ENCODE results near the gene RPL39L.
"Not testable (repeated sequence)": the region's sequence is repeated elsewhere in the genome, so short reads cannot be mapped to it uniquely, and the experiment has no call there.

Gene RPL39L

GRCh38 chr3:187165144-187165543 lies 25.8 kb upstream of the RPL39L start:
- H3K27ac Mint-ChIP-seq: no peak overlapping the region
- ATAC-seq (ENCODE audit: low read depth): peak; percentile 50
- H3K4me3 Mint-ChIP-seq: no peak overlapping the region
- no peaks in the 10 kb centered on the region for H3K36me3 Mint-ChIP-seq
- H3K27me3 Mint-ChIP-seq: peaks cover 1% of the 10 kb centered on the region
- H3K9me3 Mint-ChIP-seq: no peaks in the 10 kb centered on the region
- DNase-seq (ENCODE audit: low spot score in 2 of 2): peak; percentile 42 to 67
- H3K4me1 Mint-ChIP-seq: no peaks in the 10 kb centered on the region

DNA sequence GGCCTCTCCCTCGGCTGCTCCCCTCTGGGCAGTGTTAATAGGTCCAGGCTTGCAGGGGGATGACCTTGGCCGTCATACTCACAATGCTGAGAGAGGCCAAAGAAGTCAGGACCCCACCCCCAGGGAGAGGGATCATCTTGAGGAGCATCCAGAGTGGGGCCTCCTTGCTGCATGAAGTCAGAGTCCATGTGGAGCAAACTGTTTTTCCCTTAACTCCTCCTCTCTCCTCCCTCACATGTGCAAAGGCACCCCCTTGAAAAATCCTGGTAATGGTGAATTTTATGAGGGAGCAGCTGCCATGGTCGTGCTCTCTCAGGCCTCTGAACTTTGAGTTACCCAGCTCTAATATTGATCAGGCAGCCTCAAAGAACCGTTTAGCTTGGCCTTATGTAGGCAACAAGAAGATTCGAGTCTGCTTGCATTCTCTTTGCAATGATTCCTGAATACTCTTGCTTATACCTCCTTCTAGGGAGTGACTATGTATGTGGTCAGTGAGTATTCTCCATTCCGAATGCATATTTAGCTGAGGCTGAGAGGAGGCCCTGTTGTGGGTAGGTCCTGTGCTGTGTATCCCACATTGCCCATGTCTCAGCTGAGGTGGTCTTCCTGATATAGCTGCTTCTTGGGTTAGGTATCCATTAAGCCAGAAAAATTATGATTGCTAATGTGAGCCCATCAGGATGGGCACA lies 23.1 kb upstream of the RPL39L start:
- H3K4me3 Mint-ChIP-seq: no peak overlapping the region
- H3K36me3 Mint-ChIP-seq: no peaks in the 10 kb centered on the region
- H3K9me3 Mint-ChIP-seq: no peaks in the 10 kb centered on the region
- ATAC-seq (ENCODE audit: low read depth) (no peak), DNase-seq (ENCODE audit: low spot score in 2 of 2) (no peak)
- no peak overlapping the region for H3K27ac Mint-ChIP-seq
- peaks cover 1% of the 10 kb centered on the region for H3K27me3 Mint-ChIP-seq
- H3K4me1 Mint-ChIP-seq: peaks cover 4% of the 10 kb centered on the region

DNA sequence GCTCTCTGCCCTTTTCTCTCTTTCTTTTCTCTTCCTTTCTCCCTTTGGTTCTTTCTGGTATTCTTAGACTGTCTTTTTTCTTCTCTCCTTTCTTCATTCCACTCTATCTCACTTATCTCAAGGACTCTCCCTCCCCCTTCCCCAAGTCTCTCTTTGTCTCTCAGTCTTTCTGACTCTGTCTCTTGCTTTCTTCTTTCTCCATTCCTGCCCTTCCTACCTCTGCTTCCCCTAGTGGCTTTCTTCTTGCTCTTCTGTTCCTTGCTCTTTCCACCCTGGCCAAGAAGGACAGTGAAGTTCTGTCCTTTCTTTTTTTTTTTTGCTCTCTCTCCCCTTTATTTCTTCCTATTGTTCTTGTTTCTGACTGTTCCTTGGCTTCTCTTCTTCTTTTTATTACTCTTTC lies 22.3 kb upstream of the RPL39L start:
- H3K4me1 Mint-ChIP-seq: peaks cover 4% of the 10 kb centered on the region
- DNase-seq (ENCODE audit: low spot score in 2 of 2) (no peak), ATAC-seq (ENCODE audit: low read depth) (no peak)
- H3K36me3 Mint-ChIP-seq: no peaks in the 10 kb centered on the region
- H3K4me3 Mint-ChIP-seq: no peak overlapping the region
- no peak overlapping the region for H3K27ac Mint-ChIP-seq
- H3K27me3 Mint-ChIP-seq: peaks cover 1% of the 10 kb centered on the region
- no peaks in the 10 kb centered on the region for H3K9me3 Mint-ChIP-seq

DNA sequence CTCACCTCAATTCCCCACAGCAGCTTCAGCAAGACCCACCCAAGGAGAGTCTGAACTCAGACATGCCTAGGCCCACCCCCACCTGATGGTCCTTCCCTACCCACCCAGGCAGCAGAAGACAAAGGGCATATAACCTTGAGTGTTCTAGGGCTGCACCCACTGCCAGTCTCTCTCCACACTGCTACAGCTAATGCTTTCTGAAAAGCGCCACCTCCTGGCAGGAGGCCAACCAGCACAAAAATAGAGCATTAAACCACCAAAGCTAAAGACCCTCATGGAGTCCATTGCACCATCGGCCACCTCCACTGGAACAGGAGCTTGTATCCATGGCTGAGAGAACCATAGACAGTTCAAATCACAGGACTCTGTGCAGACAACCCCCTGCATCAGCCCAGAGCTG lies 11.3 kb upstream of the RPL39L start:
- Mint-ChIP-seq H3K4me3 (no peak overlapping the region), H3K36me3 (peaks cover 8% of the 10 kb centered on the region), H3K9me3 (peaks cover 4% of the 10 kb centered on the region), H3K4me1 (peaks cover 5% of the 10 kb centered on the region), H3K27ac (no peak overlapping the region), H3K27me3 (no peaks in the 10 kb centered on the region)
- DNase-seq (ENCODE audit: low spot score in 2 of 2): peak; percentile 64
- peak; percentile 71 for ATAC-seq (ENCODE audit: low read depth)

- no peak overlapping the region for H3K4me3 Mint-ChIP-seq
- peaks cover 9% of the 10 kb centered on the region for H3K36me3 Mint-ChIP-seq
- peaks cover 5% of the 10 kb centered on the region for H3K4me1 Mint-ChIP-seq
- H3K27ac Mint-ChIP-seq: no peak overlapping the region
- DNase-seq (ENCODE audit: low spot score in 2 of 2) (no peak), ATAC-seq (ENCODE audit: low read depth) (no peak)
- H3K27me3 Mint-ChIP-seq: no peaks in the 10 kb centered on the region
- H3K9me3 Mint-ChIP-seq: peaks cover 4% of the 10 kb centered on the region
These were observed 10.9 kb upstream of the RPL39L start for GRCh38 chr3:187150186-187150585.

- Mint-ChIP-seq H3K36me3 (peaks cover 22% of the 10 kb centered on the region), H3K27me3 (no peaks in the 10 kb centered on the region)
- no peak for ATAC-seq (ENCODE audit: low read depth)
These were observed 7.1 kb upstream of the RPL39L start for GRCh38 chr3:187146389-187146788.

DNA sequence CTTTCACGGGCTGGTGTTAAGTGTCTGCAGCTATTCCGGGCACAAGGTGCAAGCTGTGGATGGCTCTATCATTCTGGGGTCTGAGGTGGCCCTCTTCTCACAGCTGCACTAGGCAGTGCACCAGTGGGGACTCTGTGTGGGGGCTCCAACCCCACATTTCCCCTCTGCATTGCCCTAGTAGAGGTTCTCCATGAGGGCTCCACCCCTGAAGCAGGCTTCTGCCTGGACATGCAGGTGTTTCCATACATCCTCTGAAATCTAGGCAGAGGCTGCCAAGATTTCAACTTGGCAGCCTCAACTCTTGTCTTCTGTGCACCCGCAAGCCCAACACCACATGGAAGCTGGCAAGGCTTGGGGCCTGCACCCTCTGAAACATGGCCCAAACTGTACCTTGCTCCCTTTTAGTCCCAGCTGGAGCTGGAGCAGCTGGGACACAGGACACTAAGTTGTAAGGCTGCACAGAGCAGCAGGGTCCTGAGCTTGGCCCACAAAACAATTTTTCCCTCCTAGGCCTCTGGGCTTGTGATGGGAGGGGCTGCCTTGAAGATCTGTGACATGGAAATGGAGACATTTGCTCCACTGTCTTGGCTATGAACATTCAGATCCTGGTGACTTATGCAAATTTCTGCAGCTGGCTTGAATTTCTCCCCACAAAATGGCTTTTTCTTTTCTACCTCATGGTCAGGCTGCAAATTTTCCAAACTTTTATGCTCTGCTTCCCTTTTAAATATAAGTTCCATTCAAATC lies 6.0 kb upstream of the RPL39L start:
- H3K36me3 Mint-ChIP-seq: peaks cover 22% of the 10 kb centered on the region
- no peak overlapping the region for H3K4me3 Mint-ChIP-seq
- H3K27me3 Mint-ChIP-seq: no peaks in the 10 kb centered on the region
- H3K9me3 Mint-ChIP-seq: peaks cover 14% of the 10 kb centered on the region
- H3K4me1 Mint-ChIP-seq: no peaks in the 10 kb centered on the region
- ATAC-seq (ENCODE audit: low read depth): no peak
- no peak for DNase-seq (ENCODE audit: low spot score in 2 of 2)
- no peak overlapping the region for H3K27ac Mint-ChIP-seq

More at GRCh38 chr3:187146389-187146788, 7.1 kb upstream of the RPL39L start:
- no peak for DNase-seq (ENCODE audit: low spot score in 2 of 2)
- Mint-ChIP-seq H3K9me3 (peaks cover 14% of the 10 kb centered on the region), H3K4me3 (no peak overlapping the region), H3K27ac (no peak overlapping the region), H3K4me1 (peaks cover 5% of the 10 kb centered on the region)

GRCh38 chr3:187139895-187140253 lies 578 bp upstream of the RPL39L start:
- Mint-ChIP-seq H3K4me3 (peak overlapping the region; percentile 91), H3K4me1 (peaks cover 10% of the 10 kb centered on the region), H3K27me3 (no peaks in the 10 kb centered on the region), H3K27ac (peak overlapping the region; percentile 97), H3K36me3 (peaks cover 15% of the 10 kb centered on the region), H3K9me3 (peaks cover 12% of the 10 kb centered on the region)
- no peak for DNase-seq (ENCODE audit: low spot score in 2 of 2)
- no peak for ATAC-seq (ENCODE audit: low read depth)

DNA sequence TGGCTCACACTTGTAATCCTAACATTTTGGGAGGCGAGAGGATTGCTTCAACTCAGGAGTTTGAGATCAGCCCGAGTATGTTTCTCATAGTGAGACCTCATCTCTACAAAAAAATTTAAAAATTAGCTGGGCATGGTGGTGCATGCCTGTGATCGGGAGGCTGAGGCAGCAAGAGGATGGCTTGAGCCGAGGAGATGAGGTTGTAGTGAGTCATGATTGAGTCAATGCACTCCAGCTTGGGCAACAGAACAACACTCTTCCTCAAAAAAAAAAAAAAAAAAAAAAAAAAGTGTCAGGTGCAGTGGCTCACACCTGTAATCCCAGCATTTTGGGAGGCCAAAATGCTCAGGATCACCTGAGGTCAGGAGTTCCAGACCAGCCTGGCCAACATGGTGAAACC lies 2.4 kb downstream of the RPL39L start:
- peaks cover 12% of the 10 kb centered on the region for H3K36me3 Mint-ChIP-seq
- no peak for ATAC-seq (ENCODE audit: low read depth)
- DNase-seq (ENCODE audit: low spot score in 2 of 2): no peak
- H3K4me3 Mint-ChIP-seq: no peak overlapping the region
- H3K9me3 Mint-ChIP-seq: peaks cover 5% of the 10 kb centered on the region
- H3K27ac Mint-ChIP-seq: no peak overlapping the region
- no peaks in the 10 kb centered on the region for H3K27me3 Mint-ChIP-seq
- peaks cover 21% of the 10 kb centered on the region for H3K4me1 Mint-ChIP-seq

DNA sequence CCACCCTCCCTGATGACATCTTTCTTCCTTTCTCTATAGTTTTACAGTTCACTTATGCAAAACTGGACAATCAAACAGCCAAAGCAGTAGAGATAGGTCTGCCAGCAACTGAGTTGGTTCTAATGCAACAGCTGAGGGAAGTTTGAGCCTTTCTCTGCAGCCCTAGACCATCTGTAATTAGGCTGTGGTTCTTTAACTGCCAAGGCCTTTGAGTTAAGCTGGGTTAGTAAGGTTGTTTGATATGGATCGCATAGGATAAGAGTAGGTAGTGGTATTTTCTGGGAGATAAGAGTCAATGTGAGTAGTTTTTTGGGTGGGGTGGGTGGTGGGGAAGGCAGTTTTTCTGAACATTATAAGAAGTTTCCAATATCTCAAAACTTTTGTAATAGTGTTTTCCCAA lies 3.0 kb downstream of the RPL39L start:
- no peak for ATAC-seq (ENCODE audit: low read depth)
- Mint-ChIP-seq H3K27me3 (no peaks in the 10 kb centered on the region), H3K4me1 (peaks cover 21% of the 10 kb centered on the region), H3K27ac (peak overlapping the region; percentile 62), H3K9me3 (peaks cover 2% of the 10 kb centered on the region), H3K4me3 (no peak overlapping the region), H3K36me3 (peaks cover 10% of the 10 kb centered on the region)
- no peak for DNase-seq (ENCODE audit: low spot score in 2 of 2)

- not testable (repeated sequence) for H3K9me3 Mint-ChIP-seq; ATAC-seq (ENCODE audit: low read depth); DNase-seq (ENCODE audit: low spot score in 2 of 2); H3K4me3 Mint-ChIP-seq; H3K27me3 Mint-ChIP-seq
- H3K27ac Mint-ChIP-seq: peak overlapping the region; percentile 62
- H3K36me3 Mint-ChIP-seq: peaks cover 13% of the 10 kb centered on the region
- H3K4me1 Mint-ChIP-seq: peaks cover 29% of the 10 kb centered on the region
These were observed 4.1 kb downstream of the RPL39L start for GRCh38 chr3:187135172-187135690.

DNA sequence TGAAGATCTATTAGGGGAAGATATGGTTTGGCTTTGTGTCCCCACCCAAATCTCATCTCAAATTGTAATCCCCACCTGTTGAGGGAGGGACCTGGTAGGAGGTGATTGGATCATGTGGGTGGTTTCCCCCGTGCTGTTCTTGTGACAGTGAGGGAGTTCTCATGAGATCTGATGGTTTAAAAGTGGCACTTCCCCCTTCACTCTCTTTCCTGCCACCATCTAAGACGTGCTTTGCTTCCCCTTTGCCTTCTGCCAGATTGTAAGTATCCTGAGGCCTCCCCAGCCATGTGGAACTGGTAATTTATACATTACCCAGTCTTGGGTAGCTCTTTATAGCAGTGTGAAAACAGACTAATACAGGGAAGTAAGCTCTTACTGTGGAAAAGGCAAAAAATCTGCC lies 6.1 kb downstream of the RPL39L start:
- Mint-ChIP-seq H3K36me3 (peaks cover 13% of the 10 kb centered on the region), H3K4me1 (peaks cover 25% of the 10 kb centered on the region), H3K27ac (peak overlapping the region; percentile 98)
- H3K27me3 Mint-ChIP-seq, H3K4me3 Mint-ChIP-seq, H3K9me3 Mint-ChIP-seq: not testable (repeated sequence)
- ATAC-seq (ENCODE audit: low read depth) (peak; percentile 30), DNase-seq (ENCODE audit: low spot score in 2 of 2) (peak in 1 of 2 donors; percentile 16)

- Mint-ChIP-seq H3K4me1 (peaks cover 24% of the 10 kb centered on the region), H3K27me3 (no peaks in the 10 kb centered on the region), H3K27ac (peak overlapping the region; percentile 98), H3K4me3 (no peak overlapping the region), H3K9me3 (peaks cover 5% of the 10 kb centered on the region), H3K36me3 (peaks cover 13% of the 10 kb centered on the region)
- ATAC-seq (ENCODE audit: low read depth) (no peak), DNase-seq (ENCODE audit: low spot score in 2 of 2) (no peak)
These were observed 6.6 kb downstream of the RPL39L start for GRCh38 chr3:187132666-187133065.

GRCh38 chr3:187131981-187132380 lies 7.3 kb downstream of the RPL39L start:
- H3K27me3 Mint-ChIP-seq: no peaks in the 10 kb centered on the region
- peaks cover 5% of the 10 kb centered on the region for H3K9me3 Mint-ChIP-seq
- peaks cover 24% of the 10 kb centered on the region for H3K4me1 Mint-ChIP-seq

More at GRCh38 chr3:187131981-187132380, 7.3 kb downstream of the RPL39L start:
- no peak for ATAC-seq (ENCODE audit: low read depth)
- peaks cover 13% of the 10 kb centered on the region for H3K36me3 Mint-ChIP-seq
- DNase-seq (ENCODE audit: low spot score in 2 of 2): no peak
- peak overlapping the region; percentile 98 for H3K27ac Mint-ChIP-seq
- H3K4me3 Mint-ChIP-seq: no peak overlapping the region
